T-helper 1 cell (primary cell): ENCODE data around the gene ANKRD36B.
A peak's percentile ranks its signal among the peaks of the same experiment; 100 is the strongest.
"Not testable (repeated sequence)": the region's sequence is repeated elsewhere in the genome, so short reads cannot be mapped to it uniquely, and the experiment has no call there.

Source experiments
- DNase-seq, 5 donors: peaks; one replicate each; pipeline ENCODE4 v3.0.0-alpha.2; 2012 to 2020
- total RNA-seq, 4 donors: gene quantifications; one replicate each; lab custom pipeline; 2026; lab: John Stamatoyannopoulos, UW

The ANKRD36B gene
- total RNA-seq: 88.2 to 118 (median 102) reads per million in 4 donors

DNA sequence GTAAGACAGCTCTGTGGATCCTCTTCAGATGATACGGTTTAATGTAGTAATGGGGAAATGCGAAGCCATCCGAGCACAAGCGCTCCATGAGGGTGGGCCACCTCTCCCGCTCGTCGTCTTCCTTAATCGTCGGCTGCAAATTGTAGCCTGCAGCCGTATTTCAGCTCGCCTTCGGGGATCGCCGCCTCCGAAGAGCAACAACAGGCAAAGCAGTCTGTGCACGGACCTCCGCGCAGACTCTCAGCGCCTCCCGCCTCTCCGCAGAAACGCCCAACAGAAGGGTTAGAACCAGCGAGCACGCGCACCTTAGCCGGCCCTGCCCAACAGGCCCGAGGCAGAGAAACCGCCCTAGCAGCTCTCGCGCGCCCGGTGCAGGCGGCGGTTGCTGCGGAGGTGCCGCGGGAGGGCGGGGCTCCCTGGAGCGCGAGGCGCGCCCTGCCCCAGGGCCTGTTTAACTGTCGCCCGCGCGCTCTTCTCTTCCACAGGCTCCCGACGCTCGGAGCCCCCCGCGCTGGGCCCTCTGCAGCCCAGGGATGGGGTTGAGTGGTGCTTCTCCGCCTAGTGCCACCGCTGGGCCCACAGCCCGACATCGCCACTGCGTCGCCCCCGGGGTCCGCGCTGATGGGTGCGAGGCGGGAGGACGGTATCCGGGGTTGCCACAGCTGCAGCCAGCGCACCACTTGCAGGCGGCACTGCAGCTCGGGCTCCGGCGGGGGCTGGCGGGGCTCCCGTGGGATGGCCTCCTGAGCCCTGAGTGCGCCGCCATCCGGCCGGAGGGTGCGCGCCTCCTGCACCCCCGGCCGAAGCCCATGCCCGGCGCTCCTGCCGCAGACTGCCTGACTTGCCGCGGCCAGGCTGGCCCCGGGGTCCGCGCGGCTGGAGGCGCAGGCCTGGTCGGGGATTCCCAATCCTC is at the start of gene ANKRD36B:
ANKRD36B (minus strand) TSS at position 280 of the 913 bp plus-strand sequence; CDS start at position 88, 192 bp downstream.
- peak; percentile 47 to 87 (median 59) for DNase-seq

DNA sequence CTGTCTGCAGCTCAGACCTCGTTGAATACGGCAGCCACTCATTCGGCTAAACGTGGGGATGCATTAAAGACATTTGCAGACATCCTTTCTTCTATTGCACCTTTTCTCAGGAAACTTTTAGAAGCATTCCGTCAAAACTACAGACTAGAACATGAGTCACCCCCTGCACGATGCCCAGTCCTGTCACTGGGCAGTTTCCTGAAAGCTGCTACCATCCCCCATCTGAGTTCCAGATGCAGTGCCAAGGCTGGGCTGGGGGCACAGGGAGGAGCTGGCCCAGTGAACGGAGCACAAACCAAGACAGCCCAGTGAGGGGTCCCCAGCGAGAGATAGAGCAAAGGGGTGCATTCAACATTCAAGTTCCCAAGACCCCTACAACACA is 36.4 kb upstream of the ANKRD36B start:
- not testable (repeated sequence) for DNase-seq

DNA sequence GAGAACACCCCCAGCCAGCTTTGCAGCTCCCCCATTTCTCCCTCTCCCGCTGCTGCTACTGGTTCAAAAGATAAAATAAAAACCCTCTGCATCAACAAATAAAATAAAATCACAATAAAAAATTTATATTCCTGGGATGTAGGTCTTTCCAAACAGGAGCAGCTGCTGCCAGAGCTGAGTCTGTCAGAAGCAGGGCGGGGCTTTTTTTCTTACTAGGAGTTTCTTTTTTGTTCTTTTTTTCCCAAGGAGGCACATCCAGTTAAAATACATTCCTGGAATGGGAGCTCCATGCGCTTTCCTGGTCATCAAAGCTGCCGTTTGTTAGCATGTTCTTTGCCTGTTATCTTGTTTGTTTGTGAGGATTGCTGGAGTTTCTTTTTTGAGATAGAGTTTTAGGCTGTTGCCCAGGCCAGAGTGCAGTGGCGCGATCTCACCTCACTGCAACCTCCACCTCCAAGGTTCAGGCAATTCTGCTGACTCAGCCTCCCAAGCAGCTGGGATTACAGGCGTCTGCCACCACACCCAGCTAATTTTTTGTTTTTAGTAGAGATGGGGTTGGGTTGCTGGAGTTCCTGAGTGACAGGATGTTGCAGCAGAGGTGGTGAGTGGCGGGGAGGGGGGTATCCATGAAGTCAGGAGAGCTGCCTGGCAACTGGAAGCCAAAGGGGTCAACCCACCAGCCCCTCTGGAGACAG is 35.8 kb upstream of the ANKRD36B start:
- DNase-seq: not testable (repeated sequence)

DNA sequence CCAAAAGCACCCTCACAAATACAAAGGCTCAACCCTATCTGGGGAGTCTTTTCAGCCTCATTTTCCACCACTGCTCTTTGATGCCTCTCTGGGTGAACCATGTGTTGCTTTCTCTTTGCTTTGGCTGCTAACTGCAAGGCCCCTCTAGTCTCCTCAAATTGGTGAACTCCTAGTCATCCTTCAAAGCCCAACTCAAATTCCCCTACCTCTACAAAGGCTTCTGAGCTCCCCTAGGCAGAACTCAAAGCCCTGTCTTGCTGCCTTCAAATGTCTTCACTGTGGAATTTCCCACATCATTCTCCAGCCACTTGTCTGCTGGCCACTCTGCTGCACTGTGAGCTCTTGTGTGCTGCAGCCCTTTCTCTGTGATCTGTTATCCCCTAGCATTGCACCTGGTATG is 33.3 kb upstream of the ANKRD36B start:
- not testable (repeated sequence) for DNase-seq

DNA sequence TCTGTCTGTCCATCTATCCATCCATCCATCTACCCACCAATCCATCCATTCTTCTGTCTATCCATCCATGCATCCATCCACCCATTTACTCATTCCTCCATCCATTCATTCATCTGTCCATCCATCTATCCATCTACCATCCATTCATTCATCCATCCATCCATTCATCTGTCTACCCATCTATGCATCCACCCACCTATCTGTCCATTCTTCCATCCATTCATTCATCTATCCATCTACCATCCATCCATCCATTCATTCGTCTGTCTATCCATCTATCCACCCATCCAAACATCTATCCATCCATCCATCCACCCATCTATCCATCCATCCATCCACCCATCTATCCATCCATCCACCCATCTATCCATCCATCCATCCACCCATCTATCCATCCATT is 30.8 kb upstream of the ANKRD36B start:
- not testable (repeated sequence) for DNase-seq

DNA sequence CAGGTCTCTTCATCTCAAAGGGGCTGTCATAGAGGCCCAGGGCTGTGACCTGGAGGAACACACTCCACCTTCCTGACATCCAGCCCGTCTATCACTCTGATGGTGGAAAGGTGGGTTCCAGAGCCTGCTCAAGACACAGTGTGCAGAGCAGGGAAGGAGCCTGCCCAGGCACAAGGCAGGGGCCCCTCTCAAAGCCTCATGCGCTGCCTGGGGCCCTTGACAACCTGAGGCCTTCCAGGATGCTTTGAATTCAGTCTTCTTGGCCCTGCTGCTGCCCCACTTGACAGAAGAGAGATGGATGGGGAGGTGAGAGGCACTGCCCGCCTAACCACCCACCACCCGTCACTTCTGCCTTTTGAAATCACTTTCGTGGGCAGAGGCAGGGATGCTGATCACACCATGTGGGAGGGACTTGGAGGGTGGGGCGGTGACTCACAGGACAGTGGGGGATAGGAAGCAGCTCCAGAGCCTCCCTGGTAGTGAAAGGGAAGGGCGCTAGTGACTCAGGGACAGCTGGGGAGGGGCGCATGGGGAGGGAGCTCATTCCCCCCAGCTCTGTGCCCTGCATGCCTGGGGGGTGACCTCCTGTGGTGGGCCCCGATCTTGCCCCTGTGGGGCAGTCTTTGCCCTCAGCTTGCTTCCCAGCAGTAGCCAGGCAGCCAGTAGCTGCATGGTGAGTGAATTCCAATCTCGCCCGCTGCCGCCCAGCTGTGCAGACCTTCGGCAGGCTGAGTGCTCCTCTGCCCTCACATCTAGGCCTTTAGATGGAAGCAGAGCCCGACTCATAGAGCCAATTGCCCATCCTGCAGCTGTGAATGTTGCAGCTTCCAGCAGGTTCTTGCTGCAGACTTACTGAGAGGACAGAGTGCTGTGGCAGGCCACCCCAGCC is 29.5 kb upstream of the ANKRD36B start:
- not testable (repeated sequence) for DNase-seq

DNA sequence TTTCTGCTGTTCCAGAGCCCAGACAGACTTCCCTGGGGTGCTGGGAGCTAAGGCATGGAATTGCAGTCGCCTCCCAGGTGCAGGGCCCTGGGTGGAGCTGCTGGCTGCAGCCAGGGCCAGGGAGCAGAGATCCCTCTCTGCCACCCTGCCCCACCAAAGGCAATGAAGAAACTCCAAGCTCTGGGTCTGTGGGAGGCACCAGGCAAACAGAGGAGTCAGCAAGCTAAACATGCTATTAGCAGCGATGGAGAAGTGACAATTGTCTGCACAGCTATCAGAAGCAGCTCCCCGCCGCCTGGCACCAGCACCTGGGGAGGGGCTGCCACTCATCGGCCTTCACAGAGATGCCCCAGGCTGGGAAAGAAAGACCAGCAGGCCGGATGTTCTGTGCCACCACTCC is 28.2 kb upstream of the ANKRD36B start:
- no peak for DNase-seq

DNA sequence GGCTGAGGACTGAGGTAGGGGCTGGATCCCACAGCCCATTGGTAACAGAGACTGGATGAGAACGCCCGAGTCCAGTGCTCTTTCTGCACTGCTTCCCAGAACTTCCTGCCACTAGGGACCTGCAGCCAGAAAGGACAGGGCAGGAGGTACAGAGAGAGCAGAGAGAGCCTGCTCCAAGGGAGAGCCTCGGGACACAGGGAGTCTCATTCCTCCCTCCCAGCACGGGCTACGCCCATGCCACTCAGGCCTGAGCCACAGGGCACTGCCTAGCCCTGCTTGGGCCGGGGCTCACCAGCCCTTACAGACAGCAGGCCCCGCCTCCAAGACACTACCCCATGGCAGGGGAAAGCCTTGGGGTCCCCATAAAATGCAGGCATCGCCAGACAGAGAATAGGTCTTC is 26.1 kb upstream of the ANKRD36B start:
- not testable (repeated sequence) for DNase-seq

DNA sequence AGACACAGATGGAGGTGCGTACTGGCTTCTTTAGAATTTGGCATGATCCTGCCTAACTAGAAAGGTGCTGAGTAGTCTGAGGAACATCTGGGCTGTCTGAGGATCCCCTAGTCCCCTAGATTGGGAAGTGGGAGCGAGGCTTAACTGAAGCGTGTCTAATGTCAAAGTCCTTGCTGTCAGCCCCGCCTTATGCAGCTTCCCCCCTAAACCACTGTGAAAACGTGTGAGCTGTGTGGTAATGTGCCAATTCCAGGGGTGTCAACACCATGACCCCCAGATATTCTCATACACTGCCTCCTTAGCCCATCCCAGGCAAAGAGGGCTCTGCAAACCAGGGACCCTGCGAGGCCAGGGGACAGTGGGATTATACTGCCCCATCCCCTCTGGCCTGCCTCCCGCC is 22.2 kb upstream of the ANKRD36B start:
- not testable (repeated sequence) for DNase-seq

DNA sequence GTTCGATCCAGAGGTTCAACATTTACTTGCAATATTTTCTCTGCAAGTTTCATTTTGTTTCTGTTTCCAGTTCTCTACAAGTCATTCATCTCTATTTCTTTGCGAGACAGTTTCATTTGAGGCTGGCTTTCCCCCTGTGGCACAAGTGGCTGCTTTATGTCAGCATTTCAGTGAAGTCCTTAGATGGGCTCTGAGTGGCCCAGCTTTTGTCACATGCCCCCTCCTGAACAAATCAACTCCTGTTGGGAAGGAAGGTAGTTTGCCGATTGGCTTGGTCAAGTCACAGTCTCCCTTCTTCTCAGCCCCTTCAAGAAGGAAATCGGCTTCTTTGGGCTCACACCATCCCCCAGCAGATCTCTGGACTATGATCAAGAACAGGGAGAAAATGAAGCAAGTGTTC is 19.1 kb upstream of the ANKRD36B start:
- DNase-seq: not testable (repeated sequence)

DNA sequence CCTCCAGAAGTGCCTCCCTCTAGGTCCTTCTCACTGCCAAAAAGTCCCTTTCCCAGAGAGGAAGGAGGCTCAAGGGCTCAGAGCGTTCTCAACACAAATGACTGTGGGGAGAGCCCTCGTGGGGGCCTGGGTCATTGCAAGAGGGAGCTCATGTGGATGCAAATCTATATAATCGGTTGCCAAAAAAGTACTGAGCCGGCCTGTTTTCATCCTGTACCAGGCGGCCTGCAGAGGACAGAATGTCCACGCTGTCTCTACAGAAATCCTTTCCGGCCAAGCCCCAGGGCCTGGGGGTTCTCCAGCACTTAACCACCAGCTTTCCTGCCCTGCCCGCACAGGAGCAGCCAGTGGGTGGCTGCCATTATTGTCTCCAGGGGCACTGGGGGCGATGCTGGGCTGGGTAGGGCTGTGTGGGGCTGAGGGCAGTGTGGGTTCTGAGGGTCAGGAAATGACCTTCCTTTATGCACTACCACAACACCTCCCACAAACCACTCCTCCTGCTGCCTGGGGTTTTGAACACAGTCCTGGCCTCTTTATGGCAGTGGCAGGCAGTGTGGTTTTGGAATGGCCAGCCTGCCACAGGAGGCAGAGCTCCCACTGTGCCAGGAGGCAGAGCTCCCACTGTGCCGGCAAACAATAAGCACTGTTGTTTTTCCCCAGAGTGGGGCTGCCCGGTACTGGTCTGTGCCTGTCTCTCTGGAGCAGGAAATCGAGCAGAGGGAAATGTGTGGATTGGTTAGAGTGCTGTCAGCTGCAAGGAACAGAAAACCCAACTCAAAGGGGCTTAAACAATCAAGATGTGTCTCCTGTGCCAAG is 16.1 kb upstream of the ANKRD36B start:
- not testable (repeated sequence) for DNase-seq

DNA sequence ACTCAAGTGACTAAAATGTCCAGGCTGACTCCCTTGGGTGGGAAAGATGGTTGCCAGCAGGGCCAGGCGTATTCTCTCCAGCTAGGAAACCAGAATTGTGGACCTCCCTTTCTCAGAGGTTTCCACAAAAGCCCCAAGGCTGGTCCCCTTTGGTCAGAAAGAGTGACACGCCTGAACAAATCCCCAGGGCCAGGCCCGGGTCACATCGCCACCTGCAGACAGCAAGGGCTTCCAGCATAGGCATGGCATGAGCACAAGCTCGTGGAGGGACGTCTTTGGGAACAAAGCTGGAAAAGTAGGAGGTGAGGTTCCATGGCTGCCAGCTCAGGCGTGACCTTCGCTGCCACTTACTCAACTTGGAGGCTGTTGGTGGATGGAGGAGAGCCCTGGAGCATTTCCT is 15.4 kb upstream of the ANKRD36B start:
- not testable (repeated sequence) for DNase-seq

DNA sequence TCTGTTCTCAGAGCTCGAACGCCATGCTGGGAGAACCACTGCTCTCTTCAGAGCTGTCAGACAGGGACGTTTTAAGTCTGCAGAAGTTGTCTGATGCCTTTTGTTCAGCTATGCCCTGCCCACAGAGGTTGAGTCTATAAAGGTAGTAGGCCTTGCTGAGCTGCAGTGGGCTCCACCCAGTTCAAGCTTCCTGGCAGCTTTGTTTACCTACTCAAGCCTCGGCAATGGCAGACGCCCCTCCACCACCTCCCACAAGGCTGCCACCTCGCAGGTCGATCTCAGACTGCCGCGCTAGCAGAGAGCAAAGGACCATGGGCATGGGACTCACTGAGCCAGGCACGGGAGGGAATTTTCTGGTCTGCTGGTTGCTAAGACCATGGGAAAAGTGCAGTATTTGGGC is 11.9 kb upstream of the ANKRD36B start:
- not testable (repeated sequence) for DNase-seq

DNA sequence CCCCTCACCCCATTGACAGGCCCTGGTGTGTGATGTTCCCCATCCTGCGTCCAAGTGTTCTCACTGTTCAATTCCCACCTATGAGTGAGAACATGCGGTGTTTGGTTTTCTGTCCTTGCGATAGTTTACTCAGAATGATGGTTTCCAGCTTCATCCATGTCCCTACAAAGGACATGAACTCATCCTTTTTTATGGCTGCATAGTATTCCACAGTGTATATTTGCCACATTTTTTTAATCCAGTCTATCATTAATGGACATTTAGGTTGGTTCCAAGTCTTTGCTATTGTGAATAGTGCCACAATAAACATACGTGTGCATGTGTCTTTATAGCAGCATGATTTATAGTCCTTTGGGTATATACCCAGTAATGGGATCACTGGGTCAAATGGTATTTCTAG is 6.5 kb upstream of the ANKRD36B start:
- DNase-seq: not testable (repeated sequence)

DNA sequence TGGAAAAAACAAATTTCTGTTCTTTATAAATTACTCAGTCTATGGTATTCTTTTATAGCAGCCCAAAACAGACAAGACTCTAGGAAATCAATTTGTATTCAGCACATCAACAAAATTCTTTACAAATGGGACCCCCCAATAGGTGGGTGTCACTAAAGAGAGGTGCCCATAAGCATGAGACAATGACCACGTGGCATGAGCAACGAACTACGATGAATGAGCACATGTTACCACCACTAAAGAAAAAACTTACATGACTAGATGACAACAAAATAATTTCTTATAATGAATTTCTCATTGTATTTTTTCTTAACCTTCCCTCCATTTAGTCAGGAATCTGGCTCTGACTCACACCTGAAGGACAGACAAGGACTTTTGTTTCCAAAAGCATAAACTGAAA is 3.8 kb upstream of the ANKRD36B start:
- DNase-seq: not testable (repeated sequence)

DNA sequence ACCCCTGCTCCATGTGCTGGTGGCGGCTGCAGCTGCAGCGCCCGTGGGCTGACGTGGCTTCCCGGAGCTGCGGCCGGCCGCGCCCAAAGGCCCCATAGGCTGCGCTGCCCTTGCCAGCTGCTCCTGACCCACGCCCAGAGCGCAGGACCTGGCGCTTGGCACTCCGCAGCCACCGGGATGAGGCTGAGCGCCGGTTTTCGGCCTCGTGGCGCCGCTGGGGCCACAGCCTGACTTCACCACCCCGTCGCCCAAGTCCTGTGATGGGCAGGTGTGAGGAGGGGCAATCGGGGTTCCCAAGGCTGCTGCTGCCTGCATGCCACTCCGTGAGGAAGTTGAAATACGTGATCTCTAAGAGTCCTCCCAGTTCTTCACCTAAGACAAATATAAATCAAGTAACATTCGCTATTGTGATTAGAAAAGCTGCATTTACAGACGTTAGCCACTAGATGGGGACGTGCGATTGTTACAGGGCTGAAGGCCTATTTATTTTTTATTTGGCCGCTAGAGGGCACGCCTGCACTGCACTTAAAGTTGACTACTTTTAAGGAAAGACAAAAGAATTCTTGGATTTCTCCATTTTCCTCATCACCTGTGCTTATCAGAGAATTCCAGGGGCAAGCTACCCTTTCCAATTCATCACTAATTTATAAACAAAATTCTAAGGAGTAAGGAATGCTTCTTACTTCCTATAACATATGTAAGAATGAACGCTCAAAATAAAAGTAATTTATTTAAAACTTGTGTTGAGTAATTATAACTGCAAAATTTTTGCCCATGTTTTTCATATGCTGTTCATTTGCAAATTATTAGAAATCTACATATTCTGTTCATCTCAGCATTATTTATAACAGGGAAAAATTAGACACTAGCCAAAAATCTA is 1.1 kb upstream of the ANKRD36B start:
- peak; percentile 41 to 81 (median 71) for DNase-seq

DNA sequence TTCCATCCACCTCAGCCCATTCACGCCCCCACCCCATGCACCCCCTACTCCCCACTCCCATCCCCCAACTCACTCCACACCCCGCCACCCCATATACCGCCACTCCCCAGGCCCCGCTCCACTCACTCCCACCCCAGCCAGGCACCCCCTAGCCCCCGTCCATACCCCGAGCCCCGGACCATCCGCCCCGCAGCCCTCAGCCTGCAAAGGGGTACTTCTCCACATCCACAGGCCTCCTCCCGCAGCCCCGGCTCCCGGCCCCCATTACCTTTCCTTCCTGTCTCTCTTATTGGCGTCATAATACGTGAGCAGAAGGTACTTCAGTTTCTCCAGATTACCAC is 450 bp downstream of the ANKRD36B start:
- not testable (repeated sequence) for DNase-seq

DNA sequence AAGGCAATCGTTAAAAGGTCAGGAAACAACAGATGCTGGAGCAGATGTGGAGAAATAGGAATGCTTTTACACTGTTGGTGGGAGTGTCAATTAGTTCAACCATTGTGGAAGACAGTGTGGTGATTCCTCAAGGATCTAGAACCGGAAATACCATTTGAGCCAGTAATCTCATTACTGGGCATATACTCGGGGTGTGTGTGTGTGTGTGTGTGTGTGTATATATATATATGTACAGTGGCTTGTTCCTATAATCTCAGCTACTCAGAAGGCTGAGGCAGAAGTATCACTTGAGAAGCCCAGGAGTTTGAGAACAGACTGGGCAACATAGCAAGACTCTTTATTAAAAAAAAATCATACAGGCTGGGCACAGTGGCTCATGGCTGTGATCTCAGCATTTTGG is 24.0 kb downstream of the ANKRD36B start:
- DNase-seq: not testable (repeated sequence)

DNA sequence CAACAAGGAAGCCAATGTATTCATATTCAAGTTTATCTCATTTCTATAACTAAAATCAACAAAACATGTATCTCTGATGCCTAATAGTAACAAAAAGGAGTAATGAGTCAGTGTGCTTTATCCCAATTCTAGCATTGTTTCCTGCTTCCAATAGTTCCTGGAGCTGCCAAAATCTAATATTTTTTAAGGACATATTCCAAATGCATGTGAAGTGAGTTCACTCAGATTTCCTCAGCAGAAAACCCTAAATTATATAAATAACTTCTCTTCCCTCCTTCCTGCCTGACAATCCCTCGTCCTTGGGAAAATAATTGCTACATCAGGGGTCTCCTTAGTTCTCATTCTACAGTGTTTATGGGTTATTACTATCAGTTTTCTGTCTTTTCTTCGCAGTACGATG is 37.3 kb downstream of the ANKRD36B start:
- DNase-seq: not testable (repeated sequence)

DNA sequence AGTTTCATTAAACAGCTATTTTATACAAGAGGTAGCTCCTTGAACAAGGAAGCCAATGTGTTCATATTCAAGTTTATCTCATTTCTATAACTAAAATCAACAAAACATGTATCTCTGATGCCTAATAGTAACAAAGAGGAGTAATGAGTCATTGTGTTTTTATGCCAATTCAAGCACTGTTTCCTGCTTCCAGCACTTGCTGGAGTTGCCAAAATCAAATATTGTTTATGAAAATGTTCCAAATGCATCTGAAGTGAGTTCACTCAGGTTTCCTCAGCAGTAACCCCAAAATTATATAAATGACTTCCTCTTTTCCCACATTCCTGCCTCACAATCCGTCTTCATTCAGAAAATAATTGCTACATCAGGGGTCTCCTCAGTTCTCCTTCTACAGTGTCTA is 39.2 kb downstream of the ANKRD36B start:
- DNase-seq: not testable (repeated sequence)

DNA sequence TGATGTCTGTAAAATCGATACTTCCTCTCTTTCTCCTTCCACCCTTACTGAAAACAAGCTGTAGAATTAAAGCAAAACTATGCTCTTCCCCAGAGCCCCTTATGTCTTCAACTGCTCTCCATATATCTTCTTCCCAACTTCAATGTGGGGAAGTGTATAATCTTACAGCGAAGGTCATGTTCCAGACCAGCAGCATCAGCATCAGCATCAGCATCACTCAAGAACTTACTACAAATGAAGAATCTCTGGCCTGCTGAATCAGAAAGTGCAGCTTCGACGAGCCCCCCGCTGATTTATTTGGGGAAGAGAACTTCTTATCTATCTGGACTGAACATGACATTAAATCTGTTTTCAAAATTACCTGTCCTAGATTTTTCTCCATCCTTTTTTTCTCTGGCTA is 40.6 kb downstream of the ANKRD36B start:
- DNase-seq: not testable (repeated sequence)
